ENCODE data around the gene OSBPL10.

DNA sequence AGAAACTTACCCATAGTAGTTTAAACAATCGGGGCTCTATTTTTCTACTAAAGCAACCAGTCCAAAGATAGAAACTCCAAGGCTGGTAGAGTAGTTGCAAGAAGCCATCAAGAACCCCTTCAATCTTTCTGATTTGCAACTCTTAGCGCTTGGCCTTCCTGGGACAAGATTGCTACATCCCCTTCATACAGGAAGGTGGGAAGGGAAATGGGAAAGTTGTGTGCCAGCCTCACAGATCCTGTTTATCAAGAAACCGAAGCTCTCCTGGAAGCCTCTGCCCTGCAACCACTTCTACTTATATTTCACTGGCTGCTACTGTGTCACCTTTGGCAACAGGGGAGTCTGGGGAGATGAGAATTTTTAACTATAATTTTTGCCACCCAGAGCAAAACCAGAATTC is 46.2 kb downstream of the OSBPL10 start:
- TF ChIP-seq, protein P1, sequence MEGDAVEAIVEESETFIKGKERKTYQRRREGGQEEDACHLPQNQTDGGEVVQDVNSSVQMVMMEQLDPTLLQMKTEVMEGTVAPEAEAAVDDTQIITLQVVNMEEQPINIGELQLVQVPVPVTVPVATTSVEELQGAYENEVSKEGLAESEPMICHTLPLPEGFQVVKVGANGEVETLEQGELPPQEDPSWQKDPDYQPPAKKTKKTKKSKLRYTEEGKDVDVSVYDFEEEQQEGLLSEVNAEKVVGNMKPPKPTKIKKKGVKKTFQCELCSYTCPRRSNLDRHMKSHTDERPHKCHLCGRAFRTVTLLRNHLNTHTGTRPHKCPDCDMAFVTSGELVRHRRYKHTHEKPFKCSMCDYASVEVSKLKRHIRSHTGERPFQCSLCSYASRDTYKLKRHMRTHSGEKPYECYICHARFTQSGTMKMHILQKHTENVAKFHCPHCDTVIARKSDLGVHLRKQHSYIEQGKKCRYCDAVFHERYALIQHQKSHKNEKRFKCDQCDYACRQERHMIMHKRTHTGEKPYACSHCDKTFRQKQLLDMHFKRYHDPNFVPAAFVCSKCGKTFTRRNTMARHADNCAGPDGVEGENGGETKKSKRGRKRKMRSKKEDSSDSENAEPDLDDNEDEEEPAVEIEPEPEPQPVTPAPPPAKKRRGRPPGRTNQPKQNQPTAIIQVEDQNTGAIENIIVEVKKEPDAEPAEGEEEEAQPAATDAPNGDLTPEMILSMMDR (conservative IDR thresholded peaks at IDR 0.05; ENCODE audit: low read length): no peak
- TF ChIP-seq EZH2phosphoT487 (IDR thresholded peaks at IDR 0.05; ENCODE audit: borderline replicate concordance): no peak

All from Loucy (cell line).